Stimulated activated CD8-positive, alpha-beta memory T cell treated with anti-CD3 and anti-CD28 coated beads, Interleukin-12 subunit alpha, Interleukin-12 subunit beta, amount 100 ng/mL, for 24 hours (primary cell): Measurements from ENCODE around the gene NELFB.

Experiments used
- DNase-seq: peaks from one replicate; pipeline ENCODE4 v3.0.0-alpha.2; 2020; ENCODE audit errors: extremely low read depth

NELFB gene

DNA sequence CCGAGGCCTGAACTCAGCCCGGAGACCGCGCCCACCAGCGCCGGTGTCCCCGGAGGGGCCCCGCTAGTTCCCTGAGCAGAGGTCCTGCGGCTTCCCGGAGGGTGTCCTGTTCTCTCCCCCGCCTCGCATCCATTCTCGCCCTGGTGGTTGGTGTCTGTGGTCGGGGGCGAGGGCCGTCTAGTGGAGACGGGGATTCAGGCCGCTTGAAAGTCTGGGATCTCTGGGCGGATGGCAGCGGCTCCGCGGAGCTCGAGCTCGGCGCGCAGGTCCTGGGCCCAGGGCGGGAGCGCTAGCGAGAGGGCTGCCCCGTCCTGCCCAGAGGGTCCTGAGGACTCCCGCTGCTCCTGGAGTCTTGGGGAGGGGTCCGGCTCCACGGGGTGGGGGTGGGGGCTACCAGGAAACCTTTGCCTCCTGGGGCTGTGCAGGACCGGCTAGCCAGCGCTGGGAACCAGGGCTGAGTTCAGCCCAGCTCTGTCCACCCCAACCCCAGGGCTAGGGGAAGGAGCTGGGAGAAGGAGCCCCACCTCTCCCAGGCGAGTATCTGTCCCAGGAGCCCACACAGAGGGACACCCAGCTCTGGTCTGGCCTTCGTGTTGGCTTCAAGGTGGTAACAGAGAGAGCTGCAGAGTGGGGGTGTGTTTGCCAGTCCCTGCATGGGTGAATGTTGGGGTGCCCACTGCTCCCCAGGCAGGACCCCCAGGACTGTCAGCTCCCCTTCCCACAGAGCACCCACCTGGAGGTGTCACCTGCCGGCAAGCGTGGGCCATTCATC is 26.4 kb downstream of the NELFB start:
- no peak for DNase-seq

DNA sequence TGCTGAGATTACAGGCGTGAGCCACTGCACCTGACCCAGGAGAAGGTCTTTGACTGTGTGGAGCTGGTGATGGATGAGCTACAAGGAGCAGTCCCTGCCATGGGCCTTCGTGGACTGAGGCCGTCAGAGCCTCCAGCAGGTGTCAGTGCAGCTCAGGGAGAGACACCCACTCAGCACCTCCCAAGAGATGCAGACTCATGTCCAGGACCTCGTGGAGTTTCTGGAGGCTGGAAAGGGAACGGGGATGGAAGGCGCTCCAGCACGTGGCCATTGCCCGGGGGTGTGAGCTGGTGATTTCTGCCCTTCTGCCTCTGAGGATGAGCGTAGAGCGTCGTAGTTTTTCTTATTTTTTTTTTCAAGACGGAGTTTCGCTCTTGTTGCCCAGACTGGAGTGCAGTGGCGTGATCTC is 31.9 kb downstream of the NELFB start:
- DNase-seq: no peak

DNA sequence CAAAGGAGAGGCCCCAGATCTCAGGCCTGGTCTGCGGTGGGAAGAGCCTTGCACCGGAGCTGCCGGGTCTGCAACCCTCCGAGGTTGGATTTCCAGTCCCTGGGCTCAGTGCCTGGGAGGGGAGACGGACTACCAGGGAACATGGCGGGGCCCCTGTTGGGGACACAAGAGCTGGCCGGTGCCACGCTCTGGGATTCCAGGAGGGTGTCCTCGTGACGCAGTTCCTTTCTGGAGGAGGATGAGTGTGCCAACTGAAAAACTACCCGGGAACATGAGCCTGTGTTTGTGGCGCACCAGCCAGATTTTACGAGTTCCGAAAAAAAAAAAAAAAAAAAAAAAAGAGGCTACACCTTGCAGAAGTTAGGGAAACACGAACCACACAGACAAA is 38.0 kb downstream of the NELFB start:
- DNase-seq: no peak

DNA sequence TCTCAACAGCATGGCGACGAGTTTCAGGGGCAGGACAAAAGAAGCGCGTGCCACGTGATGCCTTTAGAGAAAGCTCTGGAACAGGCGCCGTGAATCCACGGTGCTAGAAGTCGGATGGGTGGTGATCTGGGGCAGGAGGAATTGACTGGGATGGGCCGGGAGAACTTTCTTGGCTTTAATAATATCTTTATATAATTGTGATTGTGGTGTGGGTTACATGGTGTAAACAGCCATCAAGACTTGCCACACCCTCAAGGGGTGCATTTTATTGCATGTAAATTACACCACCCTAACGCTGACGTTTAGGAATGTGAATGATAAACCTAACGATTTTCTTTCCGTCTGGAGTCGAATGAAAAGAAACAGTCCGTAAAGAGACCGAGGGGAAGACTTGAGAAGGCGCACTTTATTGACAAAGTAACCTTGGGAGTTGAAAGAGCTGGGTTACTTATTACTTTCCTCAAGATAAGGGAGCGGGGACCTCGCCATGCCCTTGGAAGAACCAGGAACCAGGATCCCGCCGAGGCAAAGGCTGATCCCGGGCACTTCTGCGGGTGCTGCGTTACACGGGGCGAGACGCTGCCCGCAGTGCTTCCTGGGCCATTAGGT is 38.5 kb downstream of the NELFB start:
- no peak for DNase-seq

DNA sequence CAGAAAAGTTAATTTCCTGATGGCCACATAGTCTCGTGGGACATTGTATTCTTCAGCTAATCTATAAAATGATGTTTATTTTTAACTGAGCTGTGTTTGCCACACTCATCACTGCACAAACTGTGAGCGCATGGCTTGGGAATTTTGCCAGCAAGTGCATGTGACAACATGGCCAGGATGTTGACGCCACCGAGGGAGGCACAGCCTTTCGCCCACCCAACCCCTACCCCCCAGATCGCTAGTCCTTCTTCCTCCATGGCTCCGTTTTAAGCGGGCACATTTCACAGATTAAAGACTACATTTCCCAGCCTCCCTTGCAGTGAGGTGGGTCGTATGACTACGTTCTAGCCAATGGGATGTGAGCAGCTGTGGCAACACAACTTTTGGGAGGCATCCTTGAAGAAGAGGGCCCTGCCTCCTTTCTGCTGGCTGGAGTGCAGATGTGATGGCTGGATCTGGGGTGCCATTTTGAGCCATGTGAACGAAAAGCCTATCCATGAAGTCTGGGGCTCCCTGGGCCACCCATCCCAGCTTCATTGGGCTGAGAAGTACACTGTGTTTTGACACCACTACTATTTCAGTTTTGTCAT is 39.1 kb downstream of the NELFB start:
- DNase-seq: no peak

DNA sequence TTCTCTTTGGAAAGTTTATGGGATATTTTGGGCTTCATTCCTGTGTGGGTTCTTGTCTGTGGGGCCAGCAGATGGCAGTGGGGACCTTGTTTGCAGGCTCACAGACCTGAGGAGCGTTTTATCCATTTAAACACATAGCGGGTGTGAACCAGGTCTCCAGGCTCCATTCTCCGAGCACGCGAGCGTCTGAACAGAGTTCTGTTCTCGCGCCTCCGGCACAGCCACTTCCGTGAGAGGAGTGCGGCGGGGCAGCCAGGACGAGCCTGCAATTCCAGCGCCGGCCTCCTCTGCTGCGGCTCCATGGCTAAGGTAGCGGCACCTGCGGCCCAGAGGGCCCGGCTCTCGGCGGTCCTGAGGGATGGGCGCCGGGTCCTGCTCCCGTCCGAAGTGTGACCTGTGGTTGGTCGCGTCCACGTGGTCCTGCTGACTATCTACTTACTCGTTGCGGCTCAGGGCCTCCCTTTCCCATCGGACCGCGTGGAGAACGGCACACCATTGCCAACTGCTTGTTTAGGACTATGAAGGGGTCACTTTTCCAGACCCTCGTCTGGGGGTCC is 39.6 kb downstream of the NELFB start:
- no peak for DNase-seq

DNA sequence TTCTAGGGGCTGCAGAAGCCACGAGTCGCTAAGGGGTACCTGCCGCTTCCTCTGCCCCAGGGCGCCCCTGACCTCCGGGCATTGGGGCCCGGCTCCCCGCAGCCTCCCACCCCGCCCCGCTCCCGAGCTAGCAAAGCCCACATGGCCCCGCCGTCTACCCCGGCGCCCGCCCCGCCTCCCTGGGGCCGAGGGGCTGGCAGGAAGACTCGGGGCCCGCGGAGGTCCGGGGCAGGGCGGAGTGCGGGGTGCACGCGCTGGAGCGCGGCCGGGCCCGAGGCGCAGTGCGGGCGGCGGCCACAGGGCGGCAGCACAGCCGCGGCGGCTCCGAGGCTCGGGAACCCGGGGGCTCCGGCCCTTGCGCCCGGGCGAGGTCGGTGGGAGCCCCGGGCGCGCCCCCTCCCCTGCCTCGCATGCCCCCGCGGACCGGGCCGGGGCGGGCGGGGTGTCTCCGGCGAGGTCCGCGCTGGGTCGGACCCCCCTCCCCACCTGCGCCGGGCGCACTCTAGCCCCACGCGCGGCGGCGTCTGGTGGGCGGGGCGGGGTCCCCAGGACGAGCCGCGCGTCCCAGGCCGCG is 40.2 kb downstream of the NELFB start:
- DNase-seq: no peak

DNA sequence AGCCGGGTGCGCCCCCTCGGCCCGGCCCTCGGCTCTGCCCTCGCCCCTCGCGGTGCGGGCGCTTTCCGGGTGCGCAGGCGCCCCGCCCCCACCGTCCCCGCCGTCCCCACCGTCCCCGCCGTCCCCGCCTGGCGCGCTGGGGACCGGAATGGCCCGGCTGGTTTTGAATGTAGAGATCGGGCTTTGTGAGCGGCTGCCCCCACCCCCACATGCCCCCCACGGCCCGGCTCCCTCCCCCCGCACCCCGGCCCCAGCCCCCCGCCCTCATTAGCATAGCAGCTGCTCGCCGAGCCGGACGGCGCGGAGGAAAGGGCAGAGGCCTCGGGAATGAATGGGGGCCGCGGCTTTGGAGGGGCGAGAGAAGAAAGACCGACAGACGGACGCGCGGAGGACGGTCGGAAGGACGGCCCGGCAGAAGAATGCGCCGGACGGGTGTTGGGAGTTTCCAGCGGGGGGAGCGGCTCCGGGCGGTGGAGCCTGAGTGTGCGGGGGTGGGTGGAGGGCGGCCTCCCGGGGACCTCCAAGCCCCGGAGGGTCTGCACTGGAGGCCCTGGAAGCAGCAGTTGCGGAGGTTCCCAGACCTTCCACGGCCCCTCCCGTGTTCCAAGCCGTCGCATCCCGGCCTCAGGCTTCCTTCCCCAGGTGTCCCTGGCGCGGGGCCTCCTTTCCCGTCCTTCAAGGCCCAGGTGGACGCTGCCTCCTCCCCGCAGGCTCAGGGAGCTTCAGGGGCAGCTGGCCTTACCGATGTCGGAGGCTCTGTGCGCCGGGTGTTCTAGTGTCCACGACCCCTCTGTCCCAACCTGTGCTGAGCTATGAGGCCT is 40.9 kb downstream of the NELFB start:
- no peak for DNase-seq

DNA sequence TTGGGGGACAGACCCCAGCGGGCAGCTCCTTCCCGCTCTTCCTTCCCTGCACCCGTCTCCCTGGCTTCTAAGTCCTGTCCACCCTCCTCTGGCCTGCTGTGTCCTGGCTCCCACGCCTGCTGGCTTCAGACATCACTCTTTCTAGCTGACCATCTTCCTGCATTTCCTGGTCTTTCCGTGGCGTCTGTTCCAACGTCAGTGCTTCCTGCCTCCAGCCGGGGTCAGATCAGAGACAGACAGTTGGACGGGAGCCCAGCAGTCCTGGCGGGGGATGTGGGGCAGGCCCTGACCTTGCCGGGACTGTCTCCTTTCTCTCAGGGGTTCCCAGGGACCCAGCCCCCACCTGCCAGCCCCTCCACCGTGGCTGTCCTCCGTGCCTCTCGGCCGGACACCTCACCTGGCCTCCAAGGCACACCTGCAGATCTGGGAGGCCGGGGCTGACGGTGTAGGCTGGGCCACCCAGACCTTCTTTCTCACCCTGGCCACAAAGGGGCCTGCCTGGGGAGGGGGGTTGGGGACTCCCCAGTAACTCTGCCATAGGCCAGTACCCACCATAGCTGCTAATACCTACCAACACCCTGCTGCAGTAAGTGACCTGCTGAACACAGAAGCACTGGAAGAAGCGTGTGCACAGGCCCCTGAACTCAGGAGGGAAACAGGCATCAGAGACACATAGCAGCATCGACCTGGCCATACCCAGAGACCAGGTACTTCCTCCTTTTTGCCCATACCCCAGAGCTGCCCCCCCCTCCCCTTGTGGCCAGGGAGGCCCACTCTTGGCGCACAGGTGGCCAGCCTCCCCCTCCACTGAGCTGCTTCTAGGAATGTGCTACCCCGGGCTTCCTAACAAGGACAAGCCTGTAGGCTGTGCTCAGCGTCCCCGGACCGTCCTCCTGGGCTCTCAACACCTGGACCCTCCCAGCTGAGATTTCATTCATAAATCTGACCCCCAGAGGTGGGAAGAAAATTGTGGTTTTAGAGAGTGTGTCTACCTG is 41.8 kb downstream of the NELFB start:
- no peak for DNase-seq

DNA sequence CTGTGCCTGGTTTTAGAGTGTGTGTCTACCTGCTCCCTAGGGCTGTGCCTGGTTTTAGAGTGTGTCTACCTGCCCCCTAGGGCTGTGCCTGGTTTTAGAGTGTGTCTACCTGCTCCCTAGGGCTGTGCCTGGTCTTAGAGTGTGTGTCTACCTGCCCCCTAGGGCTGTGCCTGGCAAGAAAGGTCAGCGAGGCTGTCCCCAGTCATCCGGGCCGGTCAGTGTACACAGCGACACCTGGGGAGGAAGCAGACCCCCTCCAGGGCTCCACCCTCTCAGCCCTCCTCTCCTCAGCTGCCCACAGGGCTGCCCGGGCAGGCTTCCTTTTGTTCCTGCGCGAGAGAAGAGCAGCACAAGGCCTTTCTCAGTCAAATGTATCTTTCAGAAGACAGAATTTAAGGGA is 42.8 kb downstream of the NELFB start:
- DNase-seq: no peak

DNA sequence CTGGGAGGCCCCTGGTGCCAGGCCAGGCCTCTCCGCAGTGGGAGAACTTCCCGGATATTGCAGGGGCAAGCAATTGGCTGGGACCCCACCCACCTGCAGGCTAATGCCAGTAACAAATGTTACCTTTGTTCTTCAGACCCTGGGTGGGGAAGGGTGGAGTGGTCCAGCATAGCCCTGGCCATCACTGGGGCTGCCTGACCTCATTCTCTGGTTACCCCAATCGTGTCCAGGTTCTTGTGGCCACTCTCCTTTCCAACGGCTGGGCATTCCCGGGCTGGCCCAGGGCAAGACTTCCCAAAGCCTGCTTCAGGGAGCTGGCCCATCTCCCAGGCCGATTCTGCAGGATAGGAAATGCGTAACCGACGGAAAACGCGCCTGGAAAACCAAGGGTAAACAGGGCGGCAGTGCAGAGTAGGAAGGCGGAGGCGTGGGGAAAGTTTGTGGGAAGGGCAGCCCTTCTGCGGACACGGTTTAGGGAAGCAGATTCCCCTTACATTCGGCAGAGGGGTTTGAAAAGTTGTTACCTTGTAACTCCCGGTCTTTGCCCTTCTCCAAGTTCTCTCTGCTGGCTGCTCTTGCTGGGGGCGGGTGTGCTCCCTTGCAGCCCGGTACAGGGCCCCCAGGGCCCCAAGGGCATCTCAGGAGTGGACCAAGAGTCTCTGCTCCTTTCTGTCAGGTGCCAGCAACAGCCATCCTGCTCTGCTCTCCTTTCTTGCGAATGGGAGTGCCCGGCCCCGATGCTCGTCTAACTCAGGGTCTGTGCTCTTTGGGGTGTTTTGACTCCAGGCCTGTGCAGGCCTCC is 43.5 kb downstream of the NELFB start:
- DNase-seq: no peak

DNA sequence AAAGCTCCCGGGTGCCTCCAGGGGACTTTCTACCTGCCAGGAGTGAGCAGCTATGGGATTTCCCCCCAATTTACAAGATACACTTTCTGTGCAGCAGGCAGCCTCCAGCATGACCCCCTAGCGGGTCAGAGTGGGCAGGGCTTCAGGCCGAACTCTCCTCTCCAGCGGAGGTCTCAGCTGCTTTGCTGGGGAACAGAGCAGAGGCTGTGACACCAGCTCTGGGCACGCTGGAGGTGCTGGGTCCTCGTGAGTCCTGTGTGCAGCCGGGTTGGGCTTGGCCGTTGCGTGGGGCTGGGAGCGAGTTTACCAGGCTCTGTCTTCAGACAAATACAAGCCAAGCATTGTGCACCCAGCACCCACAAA is 44.1 kb downstream of the NELFB start:
- no peak for DNase-seq

DNA sequence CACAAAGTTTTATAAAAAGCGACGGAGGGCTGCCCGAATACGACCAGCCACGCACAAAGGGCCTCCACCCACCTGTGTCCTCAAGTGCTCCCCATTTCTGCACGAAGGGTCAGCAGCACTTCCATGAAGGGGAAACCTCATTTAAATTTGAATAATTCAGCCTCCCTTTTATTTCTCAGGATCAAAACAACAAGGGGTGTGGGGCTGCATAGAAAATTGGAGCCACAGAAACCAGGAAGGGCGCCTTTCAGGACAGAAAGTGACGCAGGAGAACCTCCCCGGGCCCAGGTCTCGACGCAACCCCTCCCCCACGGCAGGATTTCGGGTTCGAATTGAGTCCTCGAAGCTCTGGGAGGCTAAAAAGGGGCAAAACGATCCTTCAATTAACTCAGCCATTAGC is 44.8 kb downstream of the NELFB start:
- DNase-seq: no peak

DNA sequence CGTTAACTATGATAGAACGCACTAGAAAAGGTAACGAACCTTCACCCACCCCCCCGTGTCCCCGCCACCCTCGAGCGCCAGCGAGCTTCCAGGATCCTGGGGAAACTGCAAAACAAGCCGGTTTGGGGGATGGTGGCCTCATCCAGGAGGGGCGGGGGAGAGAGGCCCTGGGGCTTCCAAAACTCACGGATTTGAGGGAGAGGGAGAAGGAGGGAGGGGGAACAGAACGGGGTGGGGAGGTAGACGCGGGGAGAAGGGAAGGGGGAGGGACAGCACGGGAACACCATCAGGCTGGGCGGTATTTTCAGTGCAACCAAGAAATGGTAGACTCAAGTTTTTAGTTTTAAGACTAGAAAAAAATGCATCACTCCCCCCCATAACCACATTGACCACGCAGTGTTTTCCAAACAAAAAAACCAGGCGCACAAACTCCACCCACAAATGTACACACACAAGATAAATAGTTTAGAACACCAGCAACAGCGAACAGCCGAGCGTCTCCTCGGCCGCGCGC is 45.5 kb downstream of the NELFB start:
- no peak for DNase-seq

DNA sequence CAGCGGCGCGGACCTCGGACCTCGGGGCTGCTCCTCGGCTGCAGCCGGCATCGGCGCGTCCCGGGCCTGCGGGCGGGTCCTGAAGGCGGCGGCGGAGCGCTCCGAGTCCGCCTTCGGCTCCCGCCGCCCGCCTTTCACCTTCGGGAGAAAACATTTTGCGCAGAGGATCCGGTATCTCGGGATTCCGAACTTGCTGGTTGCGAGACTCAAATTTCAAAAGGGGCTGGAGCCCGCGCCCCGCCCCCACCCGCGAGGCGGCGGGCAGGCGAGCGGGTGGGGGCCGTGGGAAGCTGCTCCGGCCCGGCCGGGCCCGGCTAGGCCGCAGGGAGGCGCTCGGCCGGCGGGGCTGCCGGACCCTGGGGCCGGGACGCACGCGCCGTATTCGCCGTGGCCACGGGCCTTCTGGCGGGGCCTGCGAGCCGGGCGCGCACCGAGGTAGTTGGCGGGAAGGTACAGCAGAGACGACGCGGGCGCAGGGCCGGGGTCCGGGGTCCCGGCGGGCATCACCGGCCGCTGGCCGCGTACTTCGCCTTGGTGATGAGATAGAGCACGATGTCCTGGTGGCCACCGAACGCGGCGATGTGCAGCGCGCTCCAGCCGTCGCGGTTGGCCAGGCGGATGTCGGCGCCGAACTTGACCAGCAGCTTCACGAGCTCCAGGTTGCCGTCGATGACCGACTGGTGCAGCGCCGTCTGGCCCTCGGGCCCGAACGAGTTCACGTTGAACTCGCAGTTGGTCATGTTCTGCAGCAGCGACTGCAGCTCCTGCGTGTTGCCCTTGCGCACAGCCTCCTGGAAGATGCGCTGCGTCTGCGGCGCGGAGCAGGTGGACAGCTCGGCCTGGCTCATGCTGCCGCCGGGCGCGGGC is 46.2 kb downstream of the NELFB start:
- no peak for DNase-seq

DNA sequence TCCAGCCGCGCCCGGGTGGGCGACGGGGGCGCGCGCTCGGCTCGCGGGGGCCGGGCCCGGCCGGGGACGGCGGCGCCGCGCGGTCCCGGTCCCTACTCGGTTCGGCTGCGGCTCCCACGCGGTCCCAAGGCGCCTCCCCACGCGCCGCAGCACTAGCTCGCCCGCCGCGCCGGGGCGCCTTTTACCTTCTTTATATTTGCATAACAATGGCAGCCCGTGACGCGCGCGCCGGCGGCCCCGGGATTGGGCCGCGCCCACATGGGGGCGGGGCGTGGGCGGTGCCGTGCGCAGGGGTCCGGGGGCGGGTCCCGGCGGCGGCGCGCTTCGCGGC is 47.0 kb downstream of the NELFB start, which contains the start of gene NRARP:
Gene NRARP, minus strand, starts transcription at position 154 of the 331 bp plus-strand sequence. CDS start 343 bp downstream, outside the sequence.
- DNase-seq: peak; percentile 77

DNA sequence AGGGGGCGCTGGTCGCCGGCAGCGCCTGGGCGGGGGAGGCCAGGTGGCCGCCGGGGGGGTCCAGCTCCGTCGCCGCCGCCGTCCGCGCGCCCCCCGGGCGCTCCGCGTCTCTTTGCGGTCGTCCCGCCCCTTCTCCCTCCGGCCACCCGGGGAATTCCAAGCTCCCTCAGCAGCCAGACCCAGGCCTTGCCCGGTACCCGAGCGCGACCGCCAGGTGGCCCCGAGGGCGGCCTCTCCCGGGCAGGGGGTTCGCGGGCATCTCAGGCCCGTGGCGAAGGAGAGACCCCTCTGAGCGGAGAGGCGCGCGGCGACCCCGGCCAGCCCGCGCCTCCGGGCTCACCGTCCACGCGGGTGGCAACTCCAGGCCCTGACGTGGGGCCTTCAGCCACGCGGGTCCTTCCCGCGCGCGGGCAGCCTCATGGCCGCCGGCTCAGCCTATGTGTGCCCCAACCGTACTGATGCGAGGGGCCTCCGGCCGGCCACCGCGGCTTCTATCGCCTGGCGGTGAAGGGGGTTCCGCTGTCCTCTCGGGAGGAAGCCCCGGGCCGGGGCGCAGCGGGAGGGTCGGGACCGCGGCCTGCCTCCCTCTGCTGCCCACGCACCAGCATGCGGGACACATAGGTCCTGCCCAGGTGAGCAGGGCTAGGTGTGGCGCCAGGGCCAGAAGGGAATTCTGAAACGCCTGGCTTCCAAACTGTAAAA is 47.5 kb downstream of the NELFB start:
- DNase-seq: no peak
